D341Med (cell line): ENCODE results near the gene SNX7.

Experiments used
- DNase-seq: peaks from one replicate; pipeline ENCODE4 v3.0.0; 2012; ENCODE audit warnings: low spot score

SNX7 gene

GRCh38 chr1:98697781-98698180, 36.3 kb downstream of the SNX7 start:
- no peak for DNase-seq

- DNase-seq = no peak
Measured at GRCh38 chr1:98698625-98699024, 37.1 kb downstream of the SNX7 start.

- no peak for DNase-seq
Measured at GRCh38 chr1:98700228-98700627, 38.7 kb downstream of the SNX7 start.

- no peak for DNase-seq
Measured at GRCh38 chr1:98702976-98703375, 41.5 kb downstream of the SNX7 start.

- no peak for DNase-seq
Measured at GRCh38 chr1:98704474-98704873, 43.0 kb downstream of the SNX7 start.

- DNase-seq = no peak
Measured at GRCh38 chr1:98704971-98705370, 43.5 kb downstream of the SNX7 start.

GRCh38 chr1:98705591-98705990, 44.1 kb downstream of the SNX7 start:
- no peak for DNase-seq

GRCh38 chr1:98706173-98706843, 44.8 kb downstream of the SNX7 start:
- DNase-seq = no peak

- no peak for DNase-seq
Measured at GRCh38 chr1:98707556-98707955, 46.0 kb downstream of the SNX7 start.

GRCh38 chr1:98709906-98710305, 48.4 kb downstream of the SNX7 start:
- DNase-seq = no peak

GRCh38 chr1:98723574-98723973, 62.1 kb downstream of the SNX7 start:
- DNase-seq = no peak

- no peak for DNase-seq
Measured at GRCh38 chr1:98732985-98733781, 71.7 kb downstream of the SNX7 start.

- no peak for DNase-seq
Measured at GRCh38 chr1:98733782-98734112, 72.2 kb downstream of the SNX7 start.

- no peak for DNase-seq
Measured at GRCh38 chr1:98735756-98736155, 74.2 kb downstream of the SNX7 start.

- no peak for DNase-seq
Measured at GRCh38 chr1:98737835-98738234, 76.3 kb downstream of the SNX7 start.

- no peak for DNase-seq
Measured at GRCh38 chr1:98739762-98740161, 78.2 kb downstream of the SNX7 start.

- no peak for DNase-seq
Measured at GRCh38 chr1:98741164-98741563, 79.6 kb downstream of the SNX7 start.

- DNase-seq = no peak
Measured at GRCh38 chr1:98749152-98749756, 87.7 kb downstream of the SNX7 start.

GRCh38 chr1:98754176-98754575, 92.7 kb downstream of the SNX7 start:
- no peak for DNase-seq

GRCh38 chr1:98761219-98761865, 99.8 kb downstream of the SNX7 start:
- DNase-seq = peak; percentile 51

GRCh38 chr1:98763488-98764150, 102.1 kb downstream of the SNX7 start:
- no peak for DNase-seq

GRCh38 chr1:98764485-98764884, 103.0 kb downstream of the SNX7 start:
- no peak for DNase-seq
